A673 (cell line): ENCODE measurements around the gene C1orf198.

Experiments
- CTCF ChIP-seq: fragments of 300-800, 200-600 bp; sonication (generic); conservative IDR thresholded peaks from 2 replicates; pipeline ENCODE4 v1.5.1; 2017; ENCODE audit warnings: low read depth, mild to moderate bottlenecking, antibody characterized with exemption, low read length, moderate library complexity, mixed read lengths
- EZH2 ChIP-seq: fragments of 200-600 bp; sonication (generic); IDR thresholded peaks from 2 replicates; pipeline ENCODE4 v1.6.1; 2017; ENCODE audit warnings: borderline replicate concordance, low read depth, mild to moderate bottlenecking, mixed read lengths, antibody characterized with exemption, low read length; ENCODE audit not compliant: poor library complexity, severe bottlenecking

- no peak for TF ChIP-seq CTCF
- no peak for TF ChIP-seq EZH2
Observed at GRCh38 chr1:230804396-230804795, 63.9 kb downstream of the C1orf198 start.
